ENCODE results near the gene NPTXR. TPM values are rescaled to one million over a fixed set of nuclear protein-coding genes. Genes with fewer than 3 reads are reported as not detected.
A peak's percentile ranks its signal among the peaks of the same experiment; 100 is the strongest.

The NPTXR gene
- total and polyA plus RNA-seq, 3 donors from 2014 or later: 3.9 to 14.1 (median 12.6) TPM

GRCh38 chr22:38826386-38826785 lies 17.4 kb downstream of the NPTXR start:
- TF ChIP-seq POLR2A (IDR thresholded peaks at IDR 0.05): no peak
- no peak for TF ChIP-seq CTCF (IDR thresholded peaks at IDR 0.05)
- no peaks in the 10 kb centered on the region for H3K36me3 ChIP-seq (ENCODE audit: low read depth, missing control alignments)
- H3K4me3 ChIP-seq: no peak overlapping the region
- WGBS, 2 donors: 86 to 96% methylated on average over 14 to 16 of the region's 16 CpGs
- intact Hi-C loops (cut with DNase I; ENCODE audit: low total_unique reads): no loop called here
- no peaks in the 10 kb centered on the region for H3K27me3 ChIP-seq
- no peaks in the 10 kb centered on the region for H3K4me1 ChIP-seq
- no peaks in the 10 kb centered on the region for H3K9me3 ChIP-seq
- H3K27ac ChIP-seq: no peak overlapping the region
- DNase-seq: no peak

- 18 to 27% methylated on average over 4 of the region's 4 CpGs for WGBS, 2 donors
- Histone ChIP-seq H3K27me3 (no peaks in the 10 kb centered on the region), H3K36me3 (ENCODE audit: low read depth, missing control alignments) (no peaks in the 10 kb centered on the region), H3K9me3 (no peaks in the 10 kb centered on the region), H3K27ac (no peak overlapping the region), H3K4me1 (no peaks in the 10 kb centered on the region), H3K4me3 (no peak overlapping the region)
- peak; percentile 72 for DNase-seq
- TF ChIP-seq POLR2A (IDR thresholded peaks at IDR 0.05): no peak
- TF ChIP-seq CTCF (IDR thresholded peaks at IDR 0.05): peak in 2 of 3 experiments; percentile 32 to 35
- intact Hi-C loops (cut with DNase I; ENCODE audit: low total_unique reads): no loop called here
Measured at GRCh38 chr22:38824585-38824984, 19.2 kb downstream of the NPTXR start.

- WGBS, 2 donors: 94 to 100% methylated on average over 2 of the region's 2 CpGs
- no peak overlapping the region for H3K27ac ChIP-seq
- DNase-seq: no peak
- no peaks in the 10 kb centered on the region for H3K4me1 ChIP-seq
- H3K9me3 ChIP-seq: no peaks in the 10 kb centered on the region
- no peaks in the 10 kb centered on the region for H3K36me3 ChIP-seq (ENCODE audit: low read depth, missing control alignments)
- intact Hi-C loops (cut with DNase I; ENCODE audit: low total_unique reads): no loop called here
- H3K4me3 ChIP-seq: no peak overlapping the region
- no peak for TF ChIP-seq CTCF (IDR thresholded peaks at IDR 0.05)
- no peak for TF ChIP-seq POLR2A (IDR thresholded peaks at IDR 0.05)
- no peaks in the 10 kb centered on the region for H3K27me3 ChIP-seq
Measured at GRCh38 chr22:38823637-38824036, 20.2 kb downstream of the NPTXR start.

- Histone ChIP-seq H3K27ac (no peak overlapping the region), H3K9me3 (no peaks in the 10 kb centered on the region), H3K4me1 (no peaks in the 10 kb centered on the region), H3K27me3 (no peaks in the 10 kb centered on the region), H3K36me3 (ENCODE audit: low read depth, missing control alignments) (no peaks in the 10 kb centered on the region), H3K4me3 (no peak overlapping the region)
- DNase-seq: no peak
- intact Hi-C loops (cut with DNase I; ENCODE audit: low total_unique reads): no loop called here
- TF ChIP-seq CTCF (IDR thresholded peaks at IDR 0.05) (no peak), POLR2A (IDR thresholded peaks at IDR 0.05) (no peak)
- 91 to 98% methylated on average over 4 of the region's 4 CpGs for WGBS, 2 donors
Measured at GRCh38 chr22:38823076-38823475, 20.8 kb downstream of the NPTXR start.

- H3K27me3 ChIP-seq: no peaks in the 10 kb centered on the region
- DNase-seq: no peak
- 90 to 94% methylated on average over 8 of the region's 8 CpGs for WGBS, 2 donors
- TF ChIP-seq POLR2A (IDR thresholded peaks at IDR 0.05): no peak
- TF ChIP-seq CTCF (IDR thresholded peaks at IDR 0.05): no peak
- H3K4me3 ChIP-seq: no peak overlapping the region
- no peaks in the 10 kb centered on the region for H3K36me3 ChIP-seq (ENCODE audit: low read depth, missing control alignments)
- H3K9me3 ChIP-seq: no peaks in the 10 kb centered on the region
- H3K4me1 ChIP-seq: no peaks in the 10 kb centered on the region
- H3K27ac ChIP-seq: no peak overlapping the region
- intact Hi-C loops (cut with DNase I; ENCODE audit: low total_unique reads): no loop called here
Measured at GRCh38 chr22:38820020-38820419, 23.8 kb downstream of the NPTXR start.
